ENCODE results near the gene PRKAR1B. TPM values are rescaled to one million over a fixed set of nuclear protein-coding genes. Genes with fewer than 3 reads are reported as not detected.

The PRKAR1B gene
- total RNA-seq, 2 donors from 2014 or later: 15.1 to 15.9 TPM

DNA sequence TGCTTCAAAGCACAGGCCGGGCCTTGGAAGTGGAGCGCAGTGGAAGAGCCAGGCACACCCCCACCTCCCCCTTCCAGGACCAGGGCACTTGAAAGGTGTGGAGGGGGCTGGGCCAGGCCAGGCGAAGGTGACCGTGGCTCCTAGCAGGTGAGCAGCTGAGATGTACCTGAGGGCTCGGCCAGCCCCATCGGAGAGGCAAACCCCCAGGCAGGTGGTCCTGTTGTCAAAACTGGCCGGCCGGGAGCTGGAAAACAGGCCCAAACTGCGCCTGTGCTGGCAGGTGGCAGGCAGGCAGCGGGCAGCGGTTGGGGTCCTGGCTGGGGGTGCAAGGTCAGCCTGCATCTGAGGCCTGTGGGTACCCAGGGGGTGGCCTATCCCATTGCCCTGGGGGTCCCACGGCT is 97.0 kb downstream of the PRKAR1B start:
- H3K36me3 ChIP-seq: no peaks in the 10 kb centered on the region
- no peaks in the 10 kb centered on the region for H3K27me3 ChIP-seq
- H3K27ac ChIP-seq: no peak overlapping the region
- no peak for DNase-seq (ENCODE audit: low spot score)
- H3K9me3 ChIP-seq: peaks cover 5 to 13% of the 10 kb centered on the region in 2 donors
- TF ChIP-seq, protein P1, sequence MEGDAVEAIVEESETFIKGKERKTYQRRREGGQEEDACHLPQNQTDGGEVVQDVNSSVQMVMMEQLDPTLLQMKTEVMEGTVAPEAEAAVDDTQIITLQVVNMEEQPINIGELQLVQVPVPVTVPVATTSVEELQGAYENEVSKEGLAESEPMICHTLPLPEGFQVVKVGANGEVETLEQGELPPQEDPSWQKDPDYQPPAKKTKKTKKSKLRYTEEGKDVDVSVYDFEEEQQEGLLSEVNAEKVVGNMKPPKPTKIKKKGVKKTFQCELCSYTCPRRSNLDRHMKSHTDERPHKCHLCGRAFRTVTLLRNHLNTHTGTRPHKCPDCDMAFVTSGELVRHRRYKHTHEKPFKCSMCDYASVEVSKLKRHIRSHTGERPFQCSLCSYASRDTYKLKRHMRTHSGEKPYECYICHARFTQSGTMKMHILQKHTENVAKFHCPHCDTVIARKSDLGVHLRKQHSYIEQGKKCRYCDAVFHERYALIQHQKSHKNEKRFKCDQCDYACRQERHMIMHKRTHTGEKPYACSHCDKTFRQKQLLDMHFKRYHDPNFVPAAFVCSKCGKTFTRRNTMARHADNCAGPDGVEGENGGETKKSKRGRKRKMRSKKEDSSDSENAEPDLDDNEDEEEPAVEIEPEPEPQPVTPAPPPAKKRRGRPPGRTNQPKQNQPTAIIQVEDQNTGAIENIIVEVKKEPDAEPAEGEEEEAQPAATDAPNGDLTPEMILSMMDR (IDR thresholded peaks at IDR 0.05): no peak
- no peaks in the 10 kb centered on the region for H3K4me1 ChIP-seq
- no peak overlapping the region for H3K4me3 ChIP-seq

DNA sequence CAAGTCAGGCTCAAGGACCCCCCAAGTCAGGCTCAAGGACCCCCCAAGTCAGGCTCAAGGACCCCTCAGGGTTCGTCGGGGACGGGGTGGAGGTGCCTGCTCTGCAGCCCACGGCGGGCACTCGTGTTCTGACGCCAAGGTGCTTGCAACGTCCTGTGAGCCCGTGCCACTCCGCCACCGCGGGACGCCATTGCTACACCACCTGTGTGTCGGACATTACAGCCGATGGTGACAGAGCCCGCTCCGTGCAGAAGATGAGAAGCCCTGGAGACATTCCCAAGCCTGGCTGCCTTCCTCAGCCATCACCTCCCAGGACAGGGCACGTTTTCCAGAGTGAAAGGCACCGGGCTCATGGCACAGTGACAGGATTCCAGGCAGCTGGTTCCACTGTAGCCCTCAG is 98.3 kb downstream of the PRKAR1B start:
- H3K27me3 ChIP-seq: no peaks in the 10 kb centered on the region
- H3K36me3 ChIP-seq: no peaks in the 10 kb centered on the region
- H3K27ac ChIP-seq: no peak overlapping the region
- TF ChIP-seq, protein P1 (IDR thresholded peaks at IDR 0.05): no peak
- no peaks in the 10 kb centered on the region for H3K4me1 ChIP-seq
- H3K4me3 ChIP-seq: no peak overlapping the region
- H3K9me3 ChIP-seq: peaks cover 6 to 22% of the 10 kb centered on the region in 2 donors
- no peak for DNase-seq (ENCODE audit: low spot score)

DNA sequence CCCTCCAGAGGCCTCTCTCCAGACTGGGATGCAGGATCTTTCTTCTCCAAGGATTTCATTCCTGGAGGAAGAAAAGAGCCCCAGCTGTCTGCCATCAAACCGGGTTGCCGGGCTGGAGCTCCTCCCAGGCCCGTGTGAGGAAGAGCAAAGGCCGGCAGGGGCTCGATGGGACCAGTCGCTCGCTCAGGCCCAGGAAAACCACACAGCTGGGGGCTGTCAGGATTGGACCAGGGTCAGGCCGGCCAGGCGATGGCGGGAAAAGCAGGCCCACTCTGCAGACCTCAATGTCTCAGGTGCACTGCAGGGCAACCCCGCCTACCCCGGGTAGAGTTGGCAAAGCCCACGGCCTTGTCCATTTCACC is 98.7 kb downstream of the PRKAR1B start:
- H3K27ac ChIP-seq: no peak overlapping the region
- no peak overlapping the region for H3K4me3 ChIP-seq
- TF ChIP-seq, protein P1 (IDR thresholded peaks at IDR 0.05): no peak
- no peaks in the 10 kb centered on the region for H3K36me3 ChIP-seq
- H3K27me3 ChIP-seq: no peaks in the 10 kb centered on the region
- no peak for DNase-seq (ENCODE audit: low spot score)
- H3K4me1 ChIP-seq: no peaks in the 10 kb centered on the region
- H3K9me3 ChIP-seq: peaks cover 6 to 22% of the 10 kb centered on the region in 2 donors

DNA sequence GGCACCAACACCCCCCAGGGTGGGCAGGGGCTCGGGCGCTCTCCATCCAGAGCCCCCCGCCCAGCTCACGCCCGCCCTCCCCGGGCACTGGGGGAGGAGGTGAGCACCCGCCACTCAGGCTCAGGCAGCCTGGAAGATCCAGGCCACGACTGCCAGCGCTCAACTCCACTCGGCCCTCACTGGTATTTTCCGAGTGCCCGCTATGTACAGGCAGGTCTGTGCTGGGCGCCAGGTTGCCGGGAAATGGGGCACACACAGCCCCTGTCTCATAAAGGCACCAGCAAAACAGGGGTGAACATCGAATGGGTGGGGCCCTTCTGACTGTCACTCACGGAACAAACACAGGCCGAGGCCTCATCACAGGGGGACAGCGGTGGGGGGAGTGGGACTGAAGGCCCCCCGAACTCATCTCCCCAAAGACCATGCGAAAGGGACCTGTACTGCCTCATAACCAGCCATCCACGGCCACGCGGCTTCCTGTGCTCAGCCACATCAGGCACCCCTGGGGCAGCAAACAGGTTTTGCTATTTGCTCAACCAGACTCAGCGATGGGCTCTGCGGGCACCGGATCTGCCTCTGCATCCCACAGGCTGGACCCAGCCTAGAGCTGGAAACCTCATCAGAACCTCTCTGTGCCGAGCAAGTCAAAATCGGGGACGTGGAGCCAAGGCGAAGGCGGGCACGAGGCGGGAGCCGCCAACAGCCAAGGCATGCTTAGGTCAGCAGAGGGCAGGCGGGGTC is 99.2 kb downstream of the PRKAR1B start:
- DNase-seq (ENCODE audit: low spot score): no peak
- H3K36me3 ChIP-seq: no peaks in the 10 kb centered on the region
- H3K9me3 ChIP-seq: peaks cover 6 to 22% of the 10 kb centered on the region in 2 donors
- no peak overlapping the region for H3K4me3 ChIP-seq
- H3K4me1 ChIP-seq: no peaks in the 10 kb centered on the region
- no peak overlapping the region for H3K27ac ChIP-seq
- no peaks in the 10 kb centered on the region for H3K27me3 ChIP-seq
- TF ChIP-seq, protein P1 (IDR thresholded peaks at IDR 0.05): no peak

DNA sequence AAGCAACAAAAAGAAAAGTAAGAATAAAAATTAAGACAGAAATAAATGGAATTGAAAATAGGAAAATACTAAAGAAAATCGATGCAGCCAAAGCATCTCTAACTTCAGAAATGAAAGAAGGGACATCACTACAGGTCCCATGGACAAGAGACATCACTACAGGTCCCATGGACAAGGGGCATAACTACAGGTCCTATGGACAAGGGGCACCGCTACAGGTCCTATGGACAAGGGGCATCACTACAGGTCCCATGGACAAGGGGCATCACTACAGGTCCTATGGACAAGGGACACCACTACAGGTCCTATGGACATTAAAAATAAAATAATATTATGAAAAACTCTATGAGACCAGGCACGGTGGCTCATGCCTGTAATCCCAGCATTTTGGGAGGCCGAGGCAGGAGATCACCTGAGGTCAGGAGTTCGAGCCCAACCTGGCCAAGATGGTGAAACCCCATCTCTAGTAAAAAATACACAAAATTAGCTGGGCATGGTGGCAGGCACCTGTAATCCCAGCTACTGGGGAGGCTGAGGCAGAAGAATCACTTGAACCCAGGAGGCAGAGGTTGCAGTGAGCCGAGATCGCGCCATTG is 101.6 kb downstream of the PRKAR1B start:
- H3K4me1 ChIP-seq: no peaks in the 10 kb centered on the region
- H3K27ac ChIP-seq: no peak overlapping the region
- H3K27me3 ChIP-seq: no peaks in the 10 kb centered on the region
- TF ChIP-seq, protein P1 (IDR thresholded peaks at IDR 0.05): no peak
- H3K9me3 ChIP-seq: peaks cover 6 to 31% of the 10 kb centered on the region in 2 donors
- DNase-seq (ENCODE audit: low spot score): no peak
- H3K36me3 ChIP-seq: no peaks in the 10 kb centered on the region
- H3K4me3 ChIP-seq: no peak overlapping the region
